DOHH2 (cell line): ENCODE data around the gene KLHDC1.

Source experiments
- H3F3A ChIP-seq: fragments of 200-600 bp; sonication (generic), shearing (Covaris generic); 2 replicates; pipeline ENCODE4 v1.6.0; 2016; ENCODE audit warnings: antibody characterized with exemption, mild to moderate bottlenecking; ENCODE audit not compliant: control insufficient read depth, insufficient read depth
- H3K27ac ChIP-seq: fragments of 200-600 bp; sonication (generic); 2 replicates; pipeline ENCODE4 v1.5.1; 2014; ENCODE audit warnings: low read depth, mild to moderate bottlenecking, low read length, moderate library complexity
- H3K27me3 ChIP-seq: fragments of 200-600 bp; sonication (generic); 2 replicates; pipeline ENCODE4 v1.6.1; 2014; ENCODE audit warnings: mild to moderate bottlenecking, low read length, mixed read lengths; ENCODE audit not compliant: control insufficient read depth
- H3K36me3 ChIP-seq: fragments of 200-600 bp; sonication (generic); 2 replicates; pipeline ENCODE4 v1.6.1; 2014; ENCODE audit warnings: mild to moderate bottlenecking, low read length, moderate library complexity, mixed read lengths; ENCODE audit not compliant: control insufficient read depth
- H3K4me1 ChIP-seq: fragments of 200-600 bp; sonication (generic); 2 replicates; pipeline ENCODE4 v1.6.1; 2014; ENCODE audit warnings: mild to moderate bottlenecking, low read length, mixed read lengths; ENCODE audit not compliant: control insufficient read depth
- H3K4me2 ChIP-seq: fragments of 200-600 bp; sonication (generic); 2 replicates; pipeline ENCODE4 v1.6.0; 2014; ENCODE audit warnings: mild to moderate bottlenecking, low read length, moderate library complexity
- H3K4me3 ChIP-seq: fragments of 200-600 bp; sonication (generic); 2 replicates; pipeline ENCODE4 v1.5.1; 2014; ENCODE audit warnings: mild to moderate bottlenecking, low read length, mixed read lengths
- H3K79me2 ChIP-seq: fragments of 200-600 bp; sonication (generic); 2 replicates; pipeline ENCODE4 v1.6.1; 2014; ENCODE audit warnings: mild to moderate bottlenecking, low read length, mixed read lengths; ENCODE audit not compliant: control insufficient read depth
- H3K9me2 ChIP-seq: fragments of 200-600 bp; sonication (generic); replicated peaks from 2 replicates; pipeline ENCODE4 v1.6.1; 2014; ENCODE audit warnings: mild to moderate bottlenecking, low read length, mixed read lengths; ENCODE audit not compliant: control insufficient read depth
- H3K9me3 ChIP-seq: fragments of 200-600 bp; sonication (generic); 2 replicates; pipeline ENCODE4 v1.6.1; 2014; ENCODE audit warnings: antibody characterized with exemption, low read length, mixed read lengths; ENCODE audit not compliant: control insufficient read depth, insufficient read depth
- H4K20me1 ChIP-seq: fragments of 200-600 bp; sonication (generic); 2 replicates; pipeline ENCODE4 v1.6.0; 2014; ENCODE audit warnings: low read depth, mild to moderate bottlenecking, antibody characterized with exemption, low read length, moderate library complexity; ENCODE audit not compliant: control insufficient read depth, insufficient read depth
- CTCF ChIP-seq: fragments of 200-600 bp; sonication (generic); IDR thresholded peaks from one replicate; pipeline ENCODE4 v1.5.1; 2014; ENCODE audit warnings: antibody characterized with exemption, mild to moderate bottlenecking, low read depth, low read length; ENCODE audit not compliant: poor library complexity, severe bottlenecking
- EZH2phosphoT487 ChIP-seq: fragments of 200-600 bp; sonication (generic); IDR thresholded peaks from 2 replicates; pipeline ENCODE4 v1.6.1; 2017; ENCODE audit warnings: borderline replicate concordance, mild to moderate bottlenecking, antibody characterized with exemption, low read length, moderate library complexity, mixed read lengths

KLHDC1 gene

GRCh38 chr14:49754570-49755097 lies 61.7 kb downstream of the KLHDC1 start:
- Histone ChIP-seq H3K9me3 (no peaks in the 10 kb centered on the region), H3K27ac (no peak overlapping the region), H3K79me2 (no peaks in the 10 kb centered on the region), H3K9me2 (no peaks in the 10 kb centered on the region), H3K27me3 (no peaks in the 10 kb centered on the region), H3K36me3 (no peaks in the 10 kb centered on the region), H3K4me1 (no peaks in the 10 kb centered on the region), H4K20me1 (no peaks in the 10 kb centered on the region), H3K4me3 (no peak overlapping the region), H3K4me2 (no peak overlapping the region), H3F3A (no peaks in the 10 kb centered on the region)
- no peak for TF ChIP-seq EZH2phosphoT487
- TF ChIP-seq CTCF, result no peak

DNA sequence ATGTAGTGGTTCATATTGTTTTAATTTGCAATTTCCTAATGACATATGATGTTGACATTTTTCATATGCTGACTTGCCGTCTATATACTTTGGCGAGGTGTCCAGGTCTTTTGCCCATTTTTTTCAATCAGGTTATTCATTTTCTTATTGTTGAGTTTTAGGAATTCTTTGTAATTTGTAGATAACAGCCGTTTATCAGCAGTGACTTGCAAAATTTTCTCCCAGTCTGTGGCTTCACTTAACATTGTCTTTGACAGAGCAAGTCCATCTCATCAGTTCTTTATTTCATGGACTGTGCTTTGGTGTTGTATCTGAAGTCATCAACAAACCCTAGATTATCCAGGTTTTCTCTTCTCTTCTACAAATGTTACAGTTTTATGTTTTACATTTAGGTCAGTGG lies 62.5 kb downstream of the KLHDC1 start:
- Histone ChIP-seq H4K20me1 (no peaks in the 10 kb centered on the region), H3K36me3 (no peaks in the 10 kb centered on the region), H3K9me2 (no peaks in the 10 kb centered on the region), H3K4me1 (no peaks in the 10 kb centered on the region), H3K27me3 (no peaks in the 10 kb centered on the region), H3F3A (peaks cover 2% of the 10 kb centered on the region; the same call in 1 of the 2 replicates), H3K9me3 (no peaks in the 10 kb centered on the region), H3K4me2 (no peak overlapping the region), H3K79me2 (no peaks in the 10 kb centered on the region), H3K4me3 (no peak overlapping the region), H3K27ac (no peak overlapping the region)
- no peak for TF ChIP-seq CTCF
- TF ChIP-seq EZH2phosphoT487, result no peak

DNA sequence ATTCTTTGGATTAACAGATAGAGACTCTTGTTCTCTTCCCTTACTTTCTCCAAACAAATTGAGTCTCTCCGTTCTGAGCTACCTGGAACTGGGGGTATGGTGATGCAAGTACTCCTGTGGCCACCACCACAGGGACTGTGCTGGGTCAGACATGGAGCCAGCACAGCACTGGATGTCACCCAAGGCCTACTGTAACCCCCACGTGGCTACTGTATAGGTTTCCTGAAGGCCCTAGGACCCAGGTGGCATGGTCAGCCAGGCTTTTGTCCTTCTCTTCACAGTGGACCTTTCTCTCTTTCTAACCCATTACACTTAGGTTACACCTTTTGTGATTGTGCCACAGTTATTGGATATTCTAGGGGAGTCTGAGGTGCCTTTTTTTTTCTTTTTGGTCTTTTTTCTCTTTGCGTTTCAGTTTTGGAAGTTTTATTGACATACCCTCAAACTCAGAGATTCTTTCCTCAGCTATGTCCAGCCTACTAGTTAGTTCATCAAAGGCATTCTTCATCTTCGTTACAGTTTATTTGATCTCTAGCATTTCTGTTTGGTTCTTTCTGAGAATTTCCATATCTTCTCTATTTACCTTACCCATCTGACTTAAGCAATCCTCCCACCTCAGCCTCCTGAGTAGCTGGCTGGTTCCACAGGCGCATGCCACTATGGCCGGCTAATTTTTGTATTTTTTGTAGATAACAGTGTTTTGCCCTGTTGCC lies 69.1 kb downstream of the KLHDC1 start:
- H3K9me3 ChIP-seq, result no peaks in the 10 kb centered on the region
- no peak for TF ChIP-seq CTCF
- no peak for TF ChIP-seq EZH2phosphoT487
- peaks cover 5% of the 10 kb centered on the region for H3K4me1 ChIP-seq
- no peak overlapping the region for H3K27ac ChIP-seq
- H3K36me3 ChIP-seq, result no peaks in the 10 kb centered on the region
- H3K79me2 ChIP-seq, result no peaks in the 10 kb centered on the region
- H3K4me2 ChIP-seq, result no peak overlapping the region
- H3K27me3 ChIP-seq, result no peaks in the 10 kb centered on the region
- H4K20me1 ChIP-seq, result no peaks in the 10 kb centered on the region
- no peaks in the 10 kb centered on the region for H3K9me2 ChIP-seq
- no peak overlapping the region for H3K4me3 ChIP-seq
- H3F3A ChIP-seq, result peaks cover 3% of the 10 kb centered on the region
